ENCODE results near the gene MT1E.
A peak's percentile ranks its signal among the peaks of the same experiment; 100 is the strongest.

MT1E gene

GRCh38 chr16:56607109-56607618 lies 18.4 kb upstream of the MT1E start:
- no peak for TF ChIP-seq CTCF (IDR thresholded peaks at IDR 0.05; ENCODE audit: control insufficient read depth, extremely low read depth, insufficient read depth)
- H3K4me3 ChIP-seq (ENCODE audit: low read depth, low read length) = no peak overlapping the region
- DNase-seq (ENCODE audit: low read depth) = no peak

- H3K4me3 ChIP-seq (ENCODE audit: low read depth, low read length) = peak overlapping the region; percentile 30; the same call in 1 of the 2 replicates
- DNase-seq (ENCODE audit: low read depth) = no peak
- TF ChIP-seq CTCF (IDR thresholded peaks at IDR 0.05; ENCODE audit: control insufficient read depth, extremely low read depth, insufficient read depth) = no peak
Measured at GRCh38 chr16:56607675-56608042, 17.9 kb upstream of the MT1E start.

- peak within 1 kb of the TSS; percentile 59 for H3K4me3 ChIP-seq (ENCODE audit: low read depth, low read length)
- DNase-seq (ENCODE audit: low read depth) = peak; percentile 92
- no peak for TF ChIP-seq CTCF (IDR thresholded peaks at IDR 0.05; ENCODE audit: control insufficient read depth, extremely low read depth, insufficient read depth)
Measured at GRCh38 chr16:56608043-56608875, 17.3 kb upstream of the MT1E start, which contains the start of gene MT2A. Gene MT2A (plus strand): TSS chr16:56608584. CDS start chr16:56608656, 72 bp downstream.

GRCh38 chr16:56608876-56609462 lies 16.6 kb upstream of the MT1E start:
- peak overlapping the region; percentile 59 for H3K4me3 ChIP-seq (ENCODE audit: low read depth, low read length)
- TF ChIP-seq CTCF (IDR thresholded peaks at IDR 0.05; ENCODE audit: control insufficient read depth, extremely low read depth, insufficient read depth) = peak; percentile 21

GRCh38 chr16:56609463-56609921 lies 16.1 kb upstream of the MT1E start:
- no peak for DNase-seq (ENCODE audit: low read depth)
- H3K4me3 ChIP-seq (ENCODE audit: low read depth, low read length) = peak overlapping the region; percentile 59
- no peak for TF ChIP-seq CTCF (IDR thresholded peaks at IDR 0.05; ENCODE audit: control insufficient read depth, extremely low read depth, insufficient read depth)

More at GRCh38 chr16:56608876-56609462, 16.6 kb upstream of the MT1E start:
- no peak for DNase-seq (ENCODE audit: low read depth)

GRCh38 chr16:56610017-56610608 lies 15.5 kb upstream of the MT1E start:
- H3K4me3 ChIP-seq (ENCODE audit: low read depth, low read length) = no peak overlapping the region
- DNase-seq (ENCODE audit: low read depth) = no peak
- TF ChIP-seq CTCF (IDR thresholded peaks at IDR 0.05; ENCODE audit: control insufficient read depth, extremely low read depth, insufficient read depth) = no peak

Measured in LNCaP clone FGC (cell line).